GM18951 (cell line): ENCODE measurements around the gene MARCKS.

Experiments
- POLR2A ChIP-seq: IDR thresholded peaks from 4 replicates; pipeline ENCODE4 v1.6.1; 2011; ENCODE audit warnings: mild to moderate bottlenecking; ENCODE audit not compliant: insufficient read length, insufficient read depth; ENCODE audit errors: extremely low read depth
- in situ Hi-C: fragments of 300-500 bp; cut with MboI; formaldehyde crosslinking; loops from one replicate; pipeline ENCODE4 v1.12.0; 2022; ENCODE audit warnings: low sequenced_read_pairs, mixed read lengths, inconsistent platforms; ENCODE audit not compliant: unreplicated experiment

Gene MARCKS

GRCh38 chr6:113907102-113907815 lies 50.1 kb downstream of the MARCKS start:
- TF ChIP-seq POLR2A: no peak

GRCh38 chr6:113908801-113909200 lies 51.7 kb downstream of the MARCKS start:
- in situ Hi-C loops: loop anchor here (25.0 kb wide), 1 partner anchor 1122 kb away; no protein-coding TSS in a partner anchor
- TF ChIP-seq POLR2A: no peak

More at GRCh38 chr6:113907102-113907815, 50.1 kb downstream of the MARCKS start:
- in situ Hi-C loops: loop anchor here (25.0 kb wide), 1 partner anchor 1120 kb away; no protein-coding TSS in a partner anchor

- in situ Hi-C loops: loop anchor here (25.0 kb wide), 1 partner anchor 1122 kb away; no protein-coding TSS in a partner anchor
- TF ChIP-seq POLR2A: no peak
Measured at GRCh38 chr6:113909224-113909856, 52.2 kb downstream of the MARCKS start.

GRCh38 chr6:113910285-113910684 lies 53.1 kb downstream of the MARCKS start:
- in situ Hi-C loops: loop anchor here (25.0 kb wide), 1 partner anchor 1123 kb away; no protein-coding TSS in a partner anchor
